ENCODE results near the gene BBX.
"Not testable (repeated sequence)": the region's sequence is repeated elsewhere in the genome, so short reads cannot be mapped to it uniquely, and the experiment has no call there.

Gene BBX

DNA sequence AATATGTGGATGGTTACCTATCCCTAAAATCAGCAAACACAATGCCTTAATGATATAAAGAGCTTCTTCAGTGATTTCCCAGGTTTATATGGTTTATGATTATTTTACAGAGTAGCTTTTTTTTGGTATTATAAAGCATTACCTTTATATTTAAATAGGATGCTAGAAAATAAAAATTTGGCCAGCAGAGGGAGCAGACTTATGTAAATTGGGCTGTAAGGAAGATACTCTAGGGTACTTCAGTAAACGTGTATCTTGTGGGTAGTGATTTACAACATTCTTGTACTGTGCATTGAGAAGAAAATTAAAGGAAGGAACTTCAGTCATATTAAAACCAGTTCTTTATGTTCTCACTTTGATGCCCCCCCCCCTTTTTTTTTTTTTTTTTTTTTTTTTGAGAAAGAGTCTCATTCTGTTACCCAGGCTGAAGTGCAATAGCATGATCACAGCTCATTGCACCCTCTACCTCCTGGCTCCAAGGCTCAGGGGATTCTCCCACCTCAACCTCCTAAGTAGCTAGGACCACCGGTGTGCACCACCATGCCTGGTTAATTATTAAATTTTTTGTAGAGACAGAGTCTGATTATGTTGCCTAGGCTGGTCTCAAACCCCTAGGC lies 167.9 kb downstream of the BBX start:
- DNase-seq = no peak

DNA sequence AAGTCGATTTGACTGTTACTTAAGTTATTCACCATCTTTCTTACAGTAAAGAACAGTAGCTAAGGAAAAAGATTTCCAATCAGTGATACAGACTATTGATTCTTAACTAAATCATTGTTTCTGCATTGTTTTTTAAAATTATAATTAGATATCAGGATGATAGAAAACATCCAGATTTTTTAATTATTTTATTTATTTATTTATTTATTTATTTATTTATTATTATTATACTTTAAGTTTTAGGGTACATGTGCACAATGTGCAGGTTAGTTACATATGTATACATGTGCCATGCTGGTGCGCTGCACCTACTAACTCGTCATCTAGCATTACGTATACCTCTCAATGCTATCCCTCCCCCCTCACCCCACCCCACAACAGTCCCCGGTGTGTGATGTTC lies 169.2 kb downstream of the BBX start:
- DNase-seq = not testable (repeated sequence)

DNA sequence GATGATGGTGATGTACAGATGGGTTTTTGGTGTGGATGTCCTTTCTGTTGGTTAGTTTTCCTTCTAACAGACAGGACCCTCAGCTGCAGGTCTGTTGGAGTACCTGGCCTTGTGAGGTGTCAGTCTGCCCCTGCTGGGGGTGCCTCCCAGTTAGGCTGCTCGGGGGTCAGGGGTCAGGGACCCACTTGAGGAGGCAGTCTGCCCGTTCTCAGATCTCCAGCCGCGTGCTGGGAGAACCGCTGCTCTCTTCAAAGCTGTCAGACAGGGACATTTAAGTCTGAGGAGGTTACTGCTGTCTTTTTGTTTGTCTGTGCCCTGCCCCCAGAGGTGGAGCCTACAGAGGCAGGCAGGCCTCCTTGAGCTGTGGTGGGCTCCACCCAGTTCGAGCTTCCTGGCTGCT lies 174.6 kb downstream of the BBX start:
- DNase-seq = not testable (repeated sequence)

DNA sequence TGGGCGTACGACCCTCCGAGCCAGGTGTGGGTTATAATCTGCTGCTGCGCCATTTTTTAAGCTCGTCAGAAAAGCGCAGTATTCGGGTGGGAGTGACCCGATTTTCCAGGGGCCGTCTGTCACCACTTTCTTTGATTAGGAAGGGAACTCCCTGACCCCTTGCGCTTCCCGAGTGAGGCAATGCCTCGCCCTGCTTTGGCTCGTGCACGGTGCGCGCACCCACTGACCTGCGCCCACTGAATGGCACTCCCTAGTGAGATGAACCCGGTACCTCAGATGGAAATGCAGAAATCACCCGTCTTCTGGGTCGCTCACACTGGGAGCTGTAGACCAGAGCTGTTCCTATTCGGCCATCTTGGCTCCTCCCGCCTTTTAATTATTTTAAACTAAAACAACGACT lies 175.1 kb downstream of the BBX start:
- not testable (repeated sequence) for DNase-seq

DNA sequence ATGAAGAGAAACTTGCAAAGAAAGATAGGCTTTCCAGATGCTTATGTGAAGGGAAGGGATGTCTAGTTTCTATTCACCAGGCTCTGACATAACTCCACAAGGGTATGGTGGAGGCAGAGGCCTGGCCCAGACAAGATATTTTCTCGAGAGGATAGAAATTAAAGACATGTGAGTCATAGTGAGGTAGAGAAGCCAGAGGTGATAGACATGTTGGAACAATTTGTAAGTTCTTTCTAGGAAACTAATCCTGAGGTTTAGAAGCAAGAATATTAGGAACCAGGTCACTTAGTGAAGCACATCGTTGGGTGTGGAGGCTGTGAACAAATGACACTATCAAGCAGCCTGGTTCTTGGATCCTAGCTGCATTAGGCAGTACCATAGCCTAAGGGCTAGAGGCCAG lies 176.9 kb downstream of the BBX start:
- DNase-seq = no peak

DNA sequence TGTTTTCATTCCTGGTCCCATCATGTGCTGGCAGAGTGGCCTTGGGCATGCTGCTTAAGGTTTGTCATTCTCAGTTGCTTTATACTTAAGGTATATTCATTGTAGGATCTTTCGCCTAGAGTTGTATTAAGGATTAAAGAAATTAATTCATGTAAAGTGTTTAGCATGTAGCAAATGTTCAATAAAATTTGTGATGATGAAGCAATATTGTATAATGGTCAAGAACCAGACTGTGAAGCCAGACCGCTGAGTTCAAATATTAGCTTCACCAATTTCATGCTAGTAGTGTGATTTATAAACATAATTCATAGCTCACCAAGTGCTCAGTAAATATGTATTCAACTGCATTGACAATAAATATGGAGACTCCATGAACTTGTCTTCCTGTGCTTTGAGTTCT lies 178.5 kb downstream of the BBX start:
- no peak for DNase-seq

DNA sequence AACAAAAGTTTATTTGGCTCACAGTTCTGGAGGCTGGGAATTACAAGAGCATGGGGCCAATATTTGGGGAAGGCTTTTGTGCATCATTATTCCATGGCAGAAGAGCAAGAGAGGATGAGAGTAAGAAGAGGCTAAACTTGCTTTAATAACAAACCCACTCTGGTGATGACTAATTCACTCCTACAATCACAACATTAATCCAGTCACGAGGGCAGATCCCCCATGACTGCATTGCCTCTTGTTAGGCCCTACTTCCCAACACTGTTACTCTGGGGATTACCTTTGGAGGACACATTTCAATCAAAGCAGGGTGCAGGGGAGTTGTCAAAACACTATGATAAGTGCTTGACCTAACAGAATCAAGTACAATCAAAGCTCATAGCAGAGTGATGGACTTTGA lies 181.7 kb downstream of the BBX start:
- DNase-seq = no peak

DNA sequence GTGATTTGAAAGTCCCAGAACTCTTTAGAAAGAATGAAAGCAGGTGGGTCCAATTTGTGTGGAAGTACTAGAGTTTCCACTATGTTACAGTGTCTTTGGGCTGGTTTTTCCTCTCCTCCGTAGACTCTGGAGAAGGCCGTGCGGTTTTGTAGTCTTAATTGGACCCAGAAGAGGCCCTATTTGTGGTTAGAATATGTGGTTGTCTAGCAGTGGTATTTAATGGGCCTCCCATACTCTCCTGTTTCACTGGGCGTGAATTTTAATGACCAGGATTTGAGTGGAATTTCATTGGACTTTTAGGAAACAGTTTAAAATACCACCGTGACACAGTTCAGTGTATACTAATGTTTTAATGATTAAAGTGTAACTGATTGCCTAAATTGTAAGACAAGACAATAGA lies 182.3 kb downstream of the BBX start:
- no peak for DNase-seq

DNA sequence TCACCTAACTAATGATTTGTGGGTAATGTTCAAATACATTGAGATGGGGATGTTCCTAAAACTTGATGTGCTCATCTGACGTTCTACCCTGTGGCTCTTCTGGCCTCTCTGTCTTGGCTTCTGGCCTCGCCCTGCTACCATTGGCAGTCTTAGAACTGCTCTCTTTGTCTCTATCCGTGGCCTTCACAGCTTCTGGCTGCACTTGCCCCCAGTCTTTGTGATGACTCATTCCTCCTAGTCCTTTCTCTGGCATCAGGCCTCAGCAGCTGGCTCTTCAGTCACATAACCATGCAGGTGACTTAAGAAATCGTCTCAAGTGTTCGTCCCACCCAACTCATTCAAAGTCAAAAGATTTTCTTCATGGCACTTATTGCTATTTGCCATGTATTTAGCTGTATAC lies 188.1 kb downstream of the BBX start:
- no peak for DNase-seq

DNA sequence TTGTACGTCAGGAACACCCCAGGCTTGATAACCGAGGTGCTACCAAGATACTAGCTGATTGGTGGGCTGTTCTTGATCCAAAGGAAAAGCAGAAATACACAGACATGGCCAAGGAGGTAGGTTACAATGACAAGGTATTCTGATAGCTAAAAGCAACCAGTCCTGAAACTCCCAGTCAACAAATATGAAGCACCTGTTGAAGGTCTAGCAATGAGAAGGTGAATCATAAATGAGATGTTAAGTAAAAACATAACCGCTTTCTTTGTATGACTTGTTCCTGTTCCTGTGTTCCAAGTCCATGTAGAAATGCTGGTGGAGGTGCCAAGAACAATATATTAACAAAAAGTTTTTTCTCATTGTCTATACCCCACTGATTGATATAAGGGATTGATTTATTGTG lies 194.0 kb downstream of the BBX start:
- DNase-seq = no peak

DNA sequence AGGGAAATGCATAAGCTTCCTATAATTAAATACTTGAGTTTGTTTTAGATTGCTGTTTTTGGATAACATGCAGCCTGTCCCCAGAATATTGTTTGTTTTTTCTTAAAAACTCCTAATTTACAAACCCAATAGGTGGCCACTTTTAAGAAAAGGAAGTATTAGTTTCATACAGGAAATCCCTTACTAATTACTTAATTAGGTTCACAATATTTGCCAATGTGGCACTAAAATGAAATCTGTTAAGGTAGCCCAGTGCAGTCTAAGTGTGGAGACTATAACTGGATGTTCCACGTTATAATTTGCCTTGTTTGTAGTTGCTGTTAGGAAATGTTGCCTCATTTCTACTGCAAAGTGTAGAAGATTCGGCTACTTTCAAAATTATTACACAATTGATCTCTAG lies 195.8 kb downstream of the BBX start:
- DNase-seq = no peak

DNA sequence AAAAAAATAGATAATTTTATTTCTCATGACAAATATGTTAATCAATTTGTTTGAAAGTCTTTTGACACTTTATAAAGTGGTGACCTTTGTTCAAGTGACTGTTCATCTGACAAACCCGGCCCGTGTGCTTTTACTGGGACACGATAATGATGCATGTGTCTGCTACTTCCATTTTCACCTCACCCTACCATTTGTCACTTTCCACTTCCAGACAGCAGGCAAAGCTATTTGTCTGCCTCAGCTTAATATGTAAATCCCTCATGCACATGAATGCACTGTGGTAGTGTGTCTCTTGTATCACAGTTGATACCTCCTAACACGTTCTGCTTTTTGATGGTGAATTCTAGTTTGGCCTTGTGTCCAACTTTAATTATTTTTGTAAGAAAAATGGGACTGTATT lies 204.3 kb downstream of the BBX start:
- no peak for DNase-seq

DNA sequence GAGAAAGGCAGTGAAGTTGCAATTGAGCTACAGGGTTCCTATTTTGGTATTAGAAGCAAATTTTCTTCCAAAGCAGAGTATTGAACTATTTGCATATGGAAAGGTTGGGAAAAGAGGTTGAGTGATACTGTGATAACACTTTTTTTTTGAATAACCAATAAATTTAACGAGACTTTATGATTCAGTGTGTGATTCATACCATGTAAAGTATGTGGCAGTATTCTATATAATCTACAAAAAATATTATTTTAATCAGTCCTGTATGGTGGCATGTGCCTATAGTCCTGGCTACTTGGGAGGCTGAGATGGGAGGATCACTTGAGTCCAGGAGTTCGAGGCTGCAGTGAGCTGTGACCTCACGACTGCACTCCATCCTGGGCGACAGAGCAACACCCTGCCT lies 206.9 kb downstream of the BBX start:
- DNase-seq = no peak

DNA sequence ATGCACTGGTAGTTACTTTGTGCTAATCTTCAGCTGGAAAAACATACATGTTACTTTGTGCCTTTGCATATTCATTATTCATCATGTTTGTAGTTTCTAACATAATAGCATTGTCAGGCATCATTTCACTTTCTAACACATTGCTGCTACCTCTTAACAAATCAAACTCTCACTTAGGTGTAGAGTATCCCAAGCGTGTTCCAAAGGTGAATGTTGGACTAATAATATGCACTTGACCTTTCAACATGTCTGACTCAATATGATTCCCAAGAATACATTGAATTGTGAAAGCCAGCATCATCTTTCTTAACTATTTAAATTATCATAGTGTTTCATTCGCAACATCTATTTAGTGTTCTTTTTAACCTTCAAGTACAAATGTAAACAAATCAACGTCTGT lies 211.6 kb downstream of the BBX start:
- no peak for DNase-seq

DNA sequence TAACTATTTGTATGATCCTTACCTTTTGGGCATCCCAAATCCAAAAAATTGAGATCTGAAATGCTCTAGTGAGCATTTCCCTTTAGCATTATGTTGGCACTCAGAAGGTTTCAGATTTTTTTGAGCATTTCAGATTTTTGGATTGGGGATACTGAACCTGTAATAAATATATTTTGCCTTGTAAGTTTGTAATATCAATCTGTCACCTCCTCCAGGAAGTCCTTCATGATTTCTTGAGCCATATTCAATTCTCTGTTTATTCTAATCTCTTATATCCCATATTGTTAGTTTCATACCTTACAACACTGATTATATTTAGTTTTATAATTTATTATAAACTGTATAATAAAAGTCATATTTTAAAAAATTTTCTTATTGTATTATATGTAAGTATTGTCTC lies 215.2 kb downstream of the BBX start:
- DNase-seq = no peak

DNA sequence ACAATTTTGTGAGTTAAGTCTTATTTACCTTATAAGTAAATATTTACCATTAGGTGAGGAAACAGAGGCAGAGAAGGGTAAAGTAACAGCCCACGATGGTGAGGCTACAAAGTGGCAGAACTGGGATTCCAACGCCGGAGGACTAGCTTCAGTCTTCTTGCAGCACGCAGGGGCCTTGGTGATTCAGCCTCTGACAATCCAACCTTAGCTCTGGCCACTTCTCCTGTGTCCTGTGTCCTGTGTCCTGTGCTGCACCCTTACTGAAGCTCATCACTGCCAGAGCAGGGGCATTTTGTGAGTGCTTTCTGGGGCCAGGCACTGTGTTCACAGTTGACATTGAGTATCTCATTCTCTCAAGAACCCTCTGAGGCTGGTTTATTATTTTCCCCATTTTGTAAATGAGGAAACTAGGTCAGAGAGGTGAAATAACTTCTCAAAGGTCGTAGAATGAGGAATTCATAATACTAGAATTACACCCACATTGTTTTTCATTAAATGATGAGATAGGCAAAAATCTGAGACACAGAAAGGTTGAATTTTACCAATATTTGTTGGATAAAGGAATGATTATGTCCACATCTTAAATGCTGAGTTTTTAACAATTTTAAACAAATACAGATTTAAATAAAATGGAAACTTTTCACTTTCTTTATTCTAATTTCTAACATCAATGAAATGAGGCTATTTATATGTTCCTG lies 215.9 kb downstream of the BBX start:
- DNase-seq = no peak

DNA sequence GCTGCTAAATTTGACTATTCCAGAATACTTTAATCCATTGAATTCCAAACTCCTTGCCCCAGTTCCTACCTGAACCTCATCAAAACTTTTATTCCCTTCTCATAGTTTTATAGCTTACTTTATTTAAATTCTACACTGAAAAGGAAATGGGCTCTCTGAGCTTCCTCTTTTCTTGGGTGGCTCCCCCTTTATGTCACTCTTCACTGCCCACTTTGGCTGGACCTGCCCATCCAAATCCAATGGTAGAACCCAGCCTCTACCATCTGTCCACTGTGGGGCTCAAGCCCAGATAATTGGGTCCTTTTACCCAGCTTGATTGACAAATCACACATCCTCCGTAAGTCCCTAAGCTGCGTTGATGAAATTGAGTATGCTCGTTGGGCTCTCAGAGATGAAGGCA lies 216.5 kb downstream of the BBX start:
- no peak for DNase-seq

DNA sequence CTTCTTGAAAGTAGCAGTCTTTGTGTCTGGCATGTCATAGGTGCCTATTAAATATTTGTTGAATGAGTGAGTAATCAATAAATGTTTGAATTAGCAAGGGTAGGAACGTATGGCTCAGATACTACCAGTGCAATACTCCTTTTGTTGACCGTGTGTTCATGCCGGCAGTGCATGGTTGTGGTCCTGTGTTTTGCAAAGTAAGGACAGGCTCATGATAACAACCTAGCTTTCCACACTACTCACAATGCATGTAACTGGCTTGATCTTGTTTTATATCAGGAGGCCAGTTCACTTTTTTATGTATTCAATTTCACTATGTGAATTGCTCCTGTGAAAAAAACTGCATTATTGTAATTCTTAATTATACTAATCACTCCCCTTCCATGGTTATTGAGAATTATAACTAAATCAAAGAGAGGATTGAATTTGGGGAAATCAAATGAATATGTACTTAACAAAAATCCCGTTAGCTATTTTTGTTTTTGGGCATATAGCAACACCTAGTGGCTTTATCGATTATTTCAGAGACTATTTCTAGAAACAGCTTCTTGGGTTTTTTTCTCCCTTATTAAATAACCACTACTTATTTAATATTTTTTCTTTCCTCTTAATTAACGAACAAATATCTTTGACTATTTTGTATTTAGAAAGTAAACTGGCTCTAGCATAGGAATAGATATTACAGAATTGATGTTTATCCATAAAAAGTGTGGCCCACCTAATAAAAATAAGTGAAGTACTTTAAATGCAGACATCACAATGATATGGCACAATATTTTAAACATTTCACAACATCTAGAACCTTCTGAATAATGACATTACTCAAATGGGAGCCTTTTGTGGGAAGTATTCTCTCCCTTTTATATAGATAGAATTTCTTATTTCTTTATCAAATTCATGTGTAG lies 218.5 kb downstream of the BBX start:
- DNase-seq = no peak

DNA sequence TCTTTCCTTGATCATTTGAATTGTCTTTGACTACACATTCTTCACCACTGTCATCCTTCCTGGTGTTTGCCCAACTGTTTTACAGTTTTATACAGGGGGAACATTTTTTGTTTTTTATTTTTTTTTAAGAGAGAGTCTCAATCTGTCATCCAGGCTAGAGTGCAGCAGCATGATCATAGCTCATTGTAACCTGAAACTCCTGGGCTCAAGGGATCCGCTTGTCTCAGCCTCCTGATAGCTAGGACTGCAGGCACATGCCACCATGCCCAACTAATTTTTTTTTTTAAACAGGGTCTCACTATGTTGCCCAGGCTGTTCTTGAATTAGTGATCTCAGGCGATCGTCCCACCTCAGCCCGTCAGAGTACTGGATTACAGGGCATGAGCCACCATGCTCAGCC lies 222.6 kb downstream of the BBX start:
- DNase-seq = no peak

DNA sequence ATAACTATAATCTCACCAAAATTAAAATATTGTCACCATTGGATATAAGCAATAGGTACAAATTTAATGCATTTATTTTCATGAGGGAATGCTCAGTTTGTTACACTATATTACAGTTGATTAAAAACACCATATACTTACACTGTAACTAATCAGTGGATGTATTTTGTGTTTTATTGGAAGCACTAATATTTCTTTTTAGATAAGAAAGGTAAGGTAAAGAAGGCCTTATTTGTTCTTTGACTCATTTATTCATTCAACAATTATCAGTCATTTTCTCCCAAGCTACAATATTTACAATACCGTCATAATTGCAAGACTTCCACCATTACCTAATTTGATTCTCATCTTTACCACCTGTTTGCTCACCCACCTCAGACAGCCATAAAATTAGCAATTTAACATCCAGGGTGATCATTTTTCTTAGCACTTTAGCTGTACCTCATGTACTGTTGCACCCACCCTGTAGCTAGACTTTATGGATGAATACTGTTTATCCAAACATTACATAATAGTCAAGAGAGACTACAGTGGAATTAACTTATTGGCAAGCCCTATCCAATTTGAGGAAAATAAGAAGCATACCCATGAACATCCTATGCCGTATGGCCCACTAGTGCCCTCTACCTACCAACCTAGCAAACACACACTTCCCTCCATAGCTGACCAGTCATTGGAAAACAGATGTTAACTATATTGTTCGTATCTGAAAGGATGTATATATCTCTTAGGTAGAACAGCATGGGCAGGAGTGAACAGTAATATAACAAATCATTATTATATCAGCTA lies 229.6 kb downstream of the BBX start:
- no peak for DNase-seq

DNA sequence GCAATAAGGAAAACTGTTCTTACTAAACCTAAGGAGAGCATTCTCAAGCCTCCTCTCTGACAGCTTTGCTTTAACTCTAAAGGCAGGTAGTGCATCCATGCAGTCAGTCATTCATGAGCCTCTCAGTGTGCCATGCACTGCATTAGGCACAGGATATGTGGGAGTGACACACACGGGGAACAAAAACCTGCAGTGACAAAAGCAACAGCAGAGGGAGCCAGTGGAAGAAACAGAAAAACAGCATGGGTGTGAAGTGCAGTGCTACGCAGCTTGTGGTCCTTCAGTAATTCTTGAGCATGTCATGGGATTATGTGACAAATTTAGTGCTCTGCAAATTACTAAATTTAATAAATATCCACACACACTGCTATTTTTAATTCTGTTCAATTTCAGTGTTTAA lies 230.7 kb downstream of the BBX start:
- no peak for DNase-seq

DNA sequence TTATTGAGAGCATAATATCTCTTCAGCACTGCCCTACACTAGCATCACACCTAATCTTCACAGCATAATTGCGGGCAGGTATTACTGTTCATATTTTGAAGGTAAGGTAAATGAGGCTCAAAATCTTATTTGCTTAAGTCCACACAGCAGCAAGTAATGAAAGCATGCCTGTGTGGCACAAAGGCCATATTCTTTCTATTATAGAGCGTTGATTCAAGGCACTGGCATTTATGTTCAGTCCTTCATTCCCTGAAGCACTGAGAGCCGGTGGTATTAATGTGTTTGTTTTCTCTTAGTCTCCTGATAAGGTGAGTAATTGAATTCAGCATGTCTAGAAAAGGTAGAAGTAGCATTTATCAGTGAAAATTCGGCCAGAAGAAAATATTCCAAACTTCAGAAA lies 231.2 kb downstream of the BBX start:
- DNase-seq = no peak

DNA sequence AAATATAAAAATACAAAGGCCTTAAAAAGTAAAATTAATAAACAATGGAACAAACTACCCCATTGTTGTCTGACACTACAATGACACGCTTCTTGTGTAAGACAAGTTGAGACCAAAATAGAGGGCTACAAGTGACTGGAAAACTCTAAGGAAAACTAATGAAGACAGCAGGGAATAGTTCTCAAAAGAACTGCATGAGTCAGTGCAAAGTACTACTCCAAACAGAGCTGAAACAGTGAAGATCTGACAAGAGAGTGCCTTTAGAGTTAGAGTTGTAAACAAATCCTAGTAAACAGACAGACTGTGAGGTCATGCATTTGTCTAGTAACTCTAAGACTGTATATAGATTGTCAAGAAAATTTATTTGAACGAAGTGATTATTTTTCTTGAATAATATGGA lies 233.9 kb downstream of the BBX start:
- DNase-seq = no peak

Measured in activated CD8-positive, alpha-beta memory T cell treated with anti-CD3 and anti-CD28 coated beads for 24 hours (primary cell).